Coronary artery (tissue), 2 donors: Measurements from ENCODE around the gene INPP5F.
"Not testable (repeated sequence)": the region's sequence is repeated elsewhere in the genome, so short reads cannot be mapped to it uniquely, and the experiment has no call there.

ENCODE experiments used
- DNase-seq: peaks from one replicate; pipeline ENCODE4 v3.0.0-alpha.2; 2017; ENCODE audit warnings: low spot score
- H3K27ac ChIP-seq, 2 donors: fragments of 200-600 bp; sonication (generic); one replicate each; pipeline ENCODE4 v1.5.1; 2016 to 2019
- H3K4me3 ChIP-seq: fragments of 200-600 bp; sonication (generic); 2 replicates; pipeline ENCODE4 v1.5.1; 2016; ENCODE audit warnings: mild to moderate bottlenecking, moderate library complexity
- TF ChIP-seq, protein P1 (sequence below): fragments of 200-600 bp; sonication (generic); IDR thresholded peaks from one replicate; pipeline ENCODE4 v1.5.1; 2019; ENCODE audit warnings: antibody characterized with exemption

Gene INPP5F

DNA sequence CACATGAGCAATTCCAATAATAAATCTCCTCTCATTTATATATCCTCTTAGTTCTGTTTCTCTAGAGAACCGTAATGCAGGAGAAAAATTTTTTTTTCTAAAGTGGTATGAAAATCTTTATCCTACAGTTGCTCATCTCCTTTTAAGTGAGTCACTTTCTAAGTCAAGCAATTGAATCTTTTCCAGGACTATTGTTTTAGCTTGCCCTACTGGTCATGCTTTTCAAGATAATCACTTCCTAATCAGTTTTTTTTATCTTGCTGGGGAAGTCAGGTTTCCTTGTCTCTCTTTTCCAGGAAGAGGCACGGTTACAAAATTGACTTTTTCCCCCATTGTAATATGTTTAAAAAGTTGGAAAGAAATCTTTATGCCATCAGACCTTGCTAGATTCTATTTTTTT lies 44.0 kb downstream of the INPP5F start:
- no peak overlapping the region for H3K4me3 ChIP-seq
- TF ChIP-seq, protein P1, sequence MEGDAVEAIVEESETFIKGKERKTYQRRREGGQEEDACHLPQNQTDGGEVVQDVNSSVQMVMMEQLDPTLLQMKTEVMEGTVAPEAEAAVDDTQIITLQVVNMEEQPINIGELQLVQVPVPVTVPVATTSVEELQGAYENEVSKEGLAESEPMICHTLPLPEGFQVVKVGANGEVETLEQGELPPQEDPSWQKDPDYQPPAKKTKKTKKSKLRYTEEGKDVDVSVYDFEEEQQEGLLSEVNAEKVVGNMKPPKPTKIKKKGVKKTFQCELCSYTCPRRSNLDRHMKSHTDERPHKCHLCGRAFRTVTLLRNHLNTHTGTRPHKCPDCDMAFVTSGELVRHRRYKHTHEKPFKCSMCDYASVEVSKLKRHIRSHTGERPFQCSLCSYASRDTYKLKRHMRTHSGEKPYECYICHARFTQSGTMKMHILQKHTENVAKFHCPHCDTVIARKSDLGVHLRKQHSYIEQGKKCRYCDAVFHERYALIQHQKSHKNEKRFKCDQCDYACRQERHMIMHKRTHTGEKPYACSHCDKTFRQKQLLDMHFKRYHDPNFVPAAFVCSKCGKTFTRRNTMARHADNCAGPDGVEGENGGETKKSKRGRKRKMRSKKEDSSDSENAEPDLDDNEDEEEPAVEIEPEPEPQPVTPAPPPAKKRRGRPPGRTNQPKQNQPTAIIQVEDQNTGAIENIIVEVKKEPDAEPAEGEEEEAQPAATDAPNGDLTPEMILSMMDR: no peak
- H3K27ac ChIP-seq: no peak overlapping the region
- no peak for DNase-seq

DNA sequence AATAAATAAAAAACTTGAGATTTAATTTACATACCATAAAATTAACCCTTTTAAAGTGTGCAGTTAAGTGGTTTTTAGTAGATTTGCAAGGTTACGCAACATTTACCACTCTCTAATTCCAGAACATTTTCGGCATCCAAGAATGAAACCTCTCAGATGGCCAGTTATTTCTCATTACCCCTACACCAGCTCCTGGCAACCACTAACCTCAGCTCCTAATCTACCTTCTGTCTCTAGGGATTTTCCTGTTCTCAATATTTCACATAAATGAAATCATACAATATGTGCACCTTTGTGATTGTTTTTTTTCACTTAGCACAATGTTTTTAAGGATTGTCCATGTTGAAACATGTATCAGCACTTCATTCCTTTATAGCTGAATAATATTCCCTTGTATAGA lies 45.1 kb downstream of the INPP5F start:
- Histone ChIP-seq H3K4me3 (no peak overlapping the region), H3K27ac (no peak overlapping the region)
- TF ChIP-seq, protein P1: no peak
- DNase-seq: no peak

DNA sequence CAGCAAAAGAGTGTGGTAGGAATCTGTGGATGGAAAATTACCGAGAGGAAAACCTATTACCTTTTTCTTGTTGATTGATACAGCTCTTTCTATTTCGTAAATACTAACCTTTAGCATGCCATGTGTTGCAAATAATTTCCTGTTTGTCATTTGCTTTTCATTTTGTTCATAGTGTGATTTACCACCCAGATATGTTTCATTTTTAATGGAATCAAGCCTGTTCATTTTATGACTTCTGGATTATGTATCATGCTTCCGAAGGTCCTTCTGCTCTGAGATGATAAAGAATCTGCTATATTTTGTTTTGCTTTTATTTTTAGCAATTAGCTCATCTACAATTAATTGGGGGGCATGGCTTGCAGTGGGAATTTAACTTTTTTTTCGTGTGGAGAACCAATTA lies 46.5 kb downstream of the INPP5F start:
- H3K4me3 ChIP-seq: no peak overlapping the region
- TF ChIP-seq, protein P1: no peak
- no peak overlapping the region for H3K27ac ChIP-seq
- no peak for DNase-seq

DNA sequence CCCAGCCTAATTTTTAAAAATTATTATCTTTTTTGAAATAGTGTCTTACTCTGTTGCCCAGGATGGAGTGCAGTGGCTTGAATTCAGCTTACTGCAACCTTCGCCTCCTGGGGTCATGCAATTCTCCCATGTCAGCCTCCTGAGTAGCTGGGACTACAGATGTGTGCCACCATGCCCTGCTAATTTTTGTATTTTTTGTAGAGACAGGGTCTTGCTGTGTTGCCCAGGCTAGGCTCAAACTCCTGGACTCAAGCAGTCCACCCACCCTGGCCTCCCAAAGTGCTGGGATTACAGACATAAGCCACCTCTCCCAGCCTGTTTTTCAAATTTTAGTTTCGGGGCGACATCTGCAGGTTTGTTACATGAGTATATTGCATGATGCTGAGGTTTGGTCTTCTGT lies 47.2 kb downstream of the INPP5F start:
- not testable (repeated sequence) for DNase-seq, H3K27ac ChIP-seq, H3K4me3 ChIP-seq

DNA sequence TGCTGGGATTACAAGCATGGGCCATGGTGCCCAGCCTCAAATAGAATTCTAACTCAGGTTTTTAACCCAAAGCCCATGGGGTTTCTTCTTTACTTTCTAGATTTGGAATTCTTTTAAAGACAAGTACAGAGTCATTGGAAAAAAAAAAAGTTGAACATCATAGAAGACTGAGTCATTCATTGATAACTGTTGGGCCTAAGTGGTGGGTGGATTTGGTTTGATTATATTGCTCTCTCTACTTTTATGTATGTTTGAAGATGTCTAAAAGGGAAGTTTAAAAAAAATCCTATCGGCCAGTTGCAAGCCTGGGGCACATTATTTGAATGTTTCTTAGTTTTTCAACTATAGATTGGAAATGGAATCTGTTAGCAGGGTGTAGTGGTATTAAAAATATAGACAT lies 49.7 kb downstream of the INPP5F start:
- TF ChIP-seq, protein P1: no peak
- Histone ChIP-seq H3K27ac (no peak overlapping the region), H3K4me3 (no peak overlapping the region)
- DNase-seq: no peak

DNA sequence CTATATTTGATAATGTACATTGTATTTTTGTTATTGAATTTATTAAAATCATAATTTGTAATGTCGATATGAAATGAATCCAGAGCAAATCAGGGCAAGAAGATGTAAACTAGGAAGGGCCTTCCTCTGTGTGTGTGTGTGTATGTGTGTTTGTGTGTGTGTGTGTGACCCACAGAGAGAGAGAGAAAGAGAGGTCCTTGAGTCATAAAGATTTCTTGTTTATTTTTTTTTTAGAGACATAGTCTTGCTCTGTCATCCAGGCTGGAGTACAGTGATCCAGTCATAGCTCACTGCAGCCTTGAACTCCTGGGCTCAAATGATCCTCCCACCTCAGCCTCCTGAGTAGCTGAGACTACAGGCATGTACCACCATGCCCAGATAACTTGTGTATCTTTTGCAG lies 50.7 kb downstream of the INPP5F start:
- TF ChIP-seq, protein P1: no peak
- Histone ChIP-seq H3K27ac (no peak overlapping the region), H3K4me3 (no peak overlapping the region)
- DNase-seq: no peak

DNA sequence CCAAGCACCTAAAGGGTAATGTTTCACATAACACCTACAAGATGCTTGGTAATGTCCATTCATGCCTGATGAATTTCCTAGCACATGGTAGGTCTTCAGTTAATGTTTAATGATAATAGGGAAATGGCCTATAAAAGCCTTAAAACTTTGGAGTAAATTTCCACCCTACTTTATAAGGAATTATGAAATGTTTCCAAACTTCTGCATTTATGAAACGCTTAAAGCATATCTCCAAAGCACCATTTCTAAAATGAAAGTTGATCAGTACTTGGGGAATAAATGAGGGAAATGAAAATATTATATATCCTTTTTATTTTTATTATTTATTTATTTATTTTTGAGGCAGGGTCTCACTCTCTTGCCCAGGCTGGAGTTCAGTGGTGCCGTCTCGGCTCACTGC lies 51.8 kb downstream of the INPP5F start:
- no peak overlapping the region for H3K27ac ChIP-seq
- no peak for DNase-seq
- no peak overlapping the region for H3K4me3 ChIP-seq
- TF ChIP-seq, protein P1: no peak

DNA sequence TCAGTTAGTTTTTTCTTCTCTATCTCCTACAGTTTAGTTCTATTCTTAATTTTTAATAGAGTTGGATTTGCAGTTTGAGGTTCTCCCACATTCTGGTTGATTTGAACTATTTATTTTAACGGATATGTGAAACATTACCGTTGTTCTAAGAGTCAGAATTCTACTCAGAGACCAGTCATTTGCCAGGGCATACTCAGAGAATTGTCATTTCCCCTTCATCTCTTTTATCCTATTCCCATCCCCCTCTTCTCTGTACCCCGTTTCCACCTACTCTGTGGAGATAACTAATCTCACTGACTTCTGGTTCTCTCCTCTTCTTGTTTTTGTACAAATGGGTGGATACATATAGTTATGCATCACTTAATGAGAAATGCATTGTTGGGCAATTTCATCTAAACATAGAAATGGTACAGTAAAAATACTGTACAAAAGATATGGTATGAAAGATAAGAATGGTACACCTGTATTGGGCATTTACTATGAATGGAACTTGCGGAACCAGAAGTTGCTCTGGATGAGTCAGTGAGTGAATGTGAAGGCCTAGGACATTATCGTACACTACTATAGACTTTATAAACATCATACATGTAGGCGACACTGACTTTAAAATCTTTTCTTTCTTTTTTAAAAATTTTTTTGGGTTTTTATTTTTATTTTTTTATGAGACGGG lies 53.1 kb downstream of the INPP5F start:
- TF ChIP-seq, protein P1: no peak
- no peak for DNase-seq
- Histone ChIP-seq H3K4me3 (no peak overlapping the region), H3K27ac (no peak overlapping the region)
